Endothelial cell of umbilical vein (primary cell): ENCODE data around the gene RBMS1.
"Not testable (repeated sequence)": the region's sequence is repeated elsewhere in the genome, so short reads cannot be mapped to it uniquely, and the experiment has no call there.

Experiments
- MYC ChIP-seq: IDR thresholded peaks from one replicate; pipeline ENCODE4 v1.6.1; 2011; ENCODE audit warnings: mild to moderate bottlenecking, low read depth, low read length
- POLR2A ChIP-seq: IDR thresholded peaks from 2 replicates; pipeline ENCODE4 v1.6.1; 2012; ENCODE audit warnings: low read depth, mild to moderate bottlenecking, control low read depth, low read length
- POLR2AphosphoS5 ChIP-seq: IDR thresholded peaks from 2 replicates; pipeline ENCODE4 v1.6.1; 2012; ENCODE audit warnings: low read depth, mild to moderate bottlenecking, control low read depth, low read length, moderate library complexity; ENCODE audit not compliant: insufficient read depth

GRCh38 chr2:160439038-160439437, 54.6 kb downstream of the RBMS1 start:
- not testable (repeated sequence) for TF ChIP-seq POLR2A, MYC, POLR2AphosphoS5
